ENCODE results near the gene CLEC18B.
"Not testable (repeated sequence)": the region's sequence is repeated elsewhere in the genome, so short reads cannot be mapped to it uniquely, and the experiment has no call there.

CLEC18B gene

DNA sequence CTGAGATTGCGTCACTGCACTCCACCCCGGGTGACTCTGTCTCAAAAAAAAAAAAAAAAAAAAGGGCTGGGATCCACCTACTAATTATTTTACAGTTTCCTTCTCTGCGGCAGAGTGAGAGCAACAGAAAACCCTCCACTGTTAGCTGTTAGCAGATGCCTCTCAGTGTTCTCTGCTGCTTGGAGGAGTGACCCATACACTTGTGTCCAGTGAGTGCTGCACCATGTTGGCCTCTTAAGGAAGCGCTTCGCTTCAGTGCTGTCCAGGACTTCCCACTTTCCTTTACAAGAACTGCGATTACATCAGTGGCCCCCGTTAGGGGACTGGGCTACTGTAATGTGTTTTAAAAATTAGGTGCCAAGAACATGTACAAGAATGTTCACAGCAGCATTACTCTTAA is 18.4 kb upstream of the CLEC18B start:
- H3K27ac ChIP-seq = no peak overlapping the region
- H3K9me3 ChIP-seq = no peaks in the 10 kb centered on the region
- no peak for DNase-seq
- intact Hi-C loops (cut with DNase I; ENCODE audit: low total_unique reads) = loop anchor here (10.0 kb wide), 1 partner anchor 125 kb away; no protein-coding TSS in a partner anchor
- peaks cover 0 to 8% (median 7%) of the 10 kb centered on the region in 3 donors for H3K36me3 ChIP-seq
- no peaks in the 10 kb centered on the region for H3K27me3 ChIP-seq
- H3K4me3 ChIP-seq = no peak overlapping the region
- TF ChIP-seq, protein P1, sequence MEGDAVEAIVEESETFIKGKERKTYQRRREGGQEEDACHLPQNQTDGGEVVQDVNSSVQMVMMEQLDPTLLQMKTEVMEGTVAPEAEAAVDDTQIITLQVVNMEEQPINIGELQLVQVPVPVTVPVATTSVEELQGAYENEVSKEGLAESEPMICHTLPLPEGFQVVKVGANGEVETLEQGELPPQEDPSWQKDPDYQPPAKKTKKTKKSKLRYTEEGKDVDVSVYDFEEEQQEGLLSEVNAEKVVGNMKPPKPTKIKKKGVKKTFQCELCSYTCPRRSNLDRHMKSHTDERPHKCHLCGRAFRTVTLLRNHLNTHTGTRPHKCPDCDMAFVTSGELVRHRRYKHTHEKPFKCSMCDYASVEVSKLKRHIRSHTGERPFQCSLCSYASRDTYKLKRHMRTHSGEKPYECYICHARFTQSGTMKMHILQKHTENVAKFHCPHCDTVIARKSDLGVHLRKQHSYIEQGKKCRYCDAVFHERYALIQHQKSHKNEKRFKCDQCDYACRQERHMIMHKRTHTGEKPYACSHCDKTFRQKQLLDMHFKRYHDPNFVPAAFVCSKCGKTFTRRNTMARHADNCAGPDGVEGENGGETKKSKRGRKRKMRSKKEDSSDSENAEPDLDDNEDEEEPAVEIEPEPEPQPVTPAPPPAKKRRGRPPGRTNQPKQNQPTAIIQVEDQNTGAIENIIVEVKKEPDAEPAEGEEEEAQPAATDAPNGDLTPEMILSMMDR (IDR thresholded peaks at IDR 0.05) = no peak
- no peaks in the 10 kb centered on the region for H3K4me1 ChIP-seq

DNA sequence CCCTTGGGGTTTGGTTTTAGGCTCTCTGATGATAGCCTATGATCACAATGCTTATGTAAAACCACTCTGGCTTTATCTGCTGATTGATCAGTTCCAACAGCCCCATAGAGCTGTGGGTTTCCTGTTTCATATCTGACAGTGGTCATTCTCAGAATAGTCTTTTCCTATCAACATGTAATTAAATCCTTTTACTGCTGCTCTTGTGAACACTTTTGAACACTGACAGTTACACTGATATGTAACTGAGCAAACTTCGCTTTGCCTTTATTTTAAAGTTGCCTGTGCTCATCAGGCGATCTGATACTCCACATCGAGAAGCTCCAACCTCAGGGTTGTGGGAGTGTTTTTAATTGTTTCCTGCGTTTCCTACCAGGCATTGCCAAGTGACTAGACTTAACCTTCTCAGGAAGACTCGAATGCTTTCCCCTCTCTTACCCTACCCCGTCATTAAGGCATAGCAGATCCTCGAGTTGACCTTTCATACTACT is 17.3 kb upstream of the CLEC18B start:
- TF ChIP-seq, protein P1 (IDR thresholded peaks at IDR 0.05) = no peak
- Histone ChIP-seq H3K27me3 (no peaks in the 10 kb centered on the region), H3K27ac (no peak overlapping the region), H3K36me3 (peaks cover 0 to 8% (median 7%) of the 10 kb centered on the region in 3 donors), H3K9me3 (no peaks in the 10 kb centered on the region), H3K4me1 (no peaks in the 10 kb centered on the region), H3K4me3 (no peak overlapping the region)
- no peak for DNase-seq
- intact Hi-C loops (cut with DNase I; ENCODE audit: low total_unique reads) = loop anchor here (10.0 kb wide), 1 partner anchor 124 kb away; no protein-coding TSS in a partner anchor

DNA sequence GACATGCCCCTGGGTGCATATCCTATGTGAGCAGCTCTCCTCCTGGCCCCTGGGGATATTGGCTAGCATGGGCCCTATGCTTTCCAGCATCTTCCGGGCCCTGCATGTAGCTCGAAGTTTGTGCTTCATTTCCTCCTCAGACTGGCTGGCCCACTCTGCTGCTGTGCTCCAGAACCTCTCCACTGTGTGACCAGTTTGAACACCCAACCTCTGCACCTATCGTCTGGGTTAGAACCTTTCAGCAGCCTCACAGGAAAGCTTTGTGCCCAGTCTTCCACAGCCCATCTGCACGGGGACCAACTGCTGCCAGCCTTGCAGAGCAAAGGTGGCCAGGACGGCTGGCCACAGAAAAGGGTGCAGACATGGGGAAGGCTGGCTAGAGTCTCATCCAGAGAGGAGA is 10.2 kb upstream of the CLEC18B start:
- Histone ChIP-seq H3K4me3 (no peak overlapping the region), H3K36me3 (no peaks in the 10 kb centered on the region), H3K27me3 (no peaks in the 10 kb centered on the region), H3K27ac (no peak overlapping the region), H3K9me3 (no peaks in the 10 kb centered on the region), H3K4me1 (no peaks in the 10 kb centered on the region)
- no peak for DNase-seq
- TF ChIP-seq, protein P1 (IDR thresholded peaks at IDR 0.05) = no peak
- intact Hi-C loops (cut with DNase I; ENCODE audit: low total_unique reads) = loop anchor here (10.0 kb wide), 1 partner anchor 117 kb away; no protein-coding TSS in a partner anchor

DNA sequence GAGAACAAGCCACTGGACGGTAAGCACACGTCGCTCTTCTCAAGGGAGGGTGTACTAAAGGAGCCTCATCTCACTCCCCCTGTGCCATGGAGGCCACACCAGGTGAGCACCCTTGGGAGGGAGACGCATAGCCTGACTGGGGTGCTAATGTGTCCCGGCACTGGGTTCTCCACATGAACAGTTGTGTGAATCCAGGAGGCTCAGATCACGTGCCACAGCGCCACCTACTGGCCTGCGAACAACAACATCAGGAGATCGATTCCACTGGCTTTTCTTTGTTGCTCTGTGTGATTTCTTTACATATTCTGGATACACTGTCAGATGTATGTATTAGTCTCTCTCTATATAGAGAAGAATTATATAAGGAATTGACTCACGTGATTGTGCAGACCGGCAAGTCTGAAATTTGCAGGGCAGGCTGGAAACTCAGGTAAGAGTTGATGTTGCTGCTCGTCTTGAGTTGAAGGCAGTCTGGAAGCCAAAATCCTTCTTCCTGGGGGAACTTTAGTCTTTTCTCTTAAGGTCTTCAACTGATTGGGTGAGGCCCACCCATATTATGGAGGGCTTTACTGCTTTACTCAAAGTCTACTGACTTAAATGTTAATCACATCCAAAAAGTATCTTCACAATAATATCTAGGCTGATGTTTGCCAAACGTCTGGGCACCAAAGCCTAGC is 8.9 kb upstream of the CLEC18B start:
- H3K27me3 ChIP-seq, H3K4me3 ChIP-seq, H3K27ac ChIP-seq, H3K4me1 ChIP-seq, H3K36me3 ChIP-seq, H3K9me3 ChIP-seq: not testable (repeated sequence)
- TF ChIP-seq, protein P1 (IDR thresholded peaks at IDR 0.05) = peak; percentile 67 to 83
- peak; percentile 62 to 75 for DNase-seq
- intact Hi-C loops (cut with DNase I; ENCODE audit: low total_unique reads) = loop anchor here (10.0 kb wide), 1 partner anchor 115 kb away; no protein-coding TSS in a partner anchor

DNA sequence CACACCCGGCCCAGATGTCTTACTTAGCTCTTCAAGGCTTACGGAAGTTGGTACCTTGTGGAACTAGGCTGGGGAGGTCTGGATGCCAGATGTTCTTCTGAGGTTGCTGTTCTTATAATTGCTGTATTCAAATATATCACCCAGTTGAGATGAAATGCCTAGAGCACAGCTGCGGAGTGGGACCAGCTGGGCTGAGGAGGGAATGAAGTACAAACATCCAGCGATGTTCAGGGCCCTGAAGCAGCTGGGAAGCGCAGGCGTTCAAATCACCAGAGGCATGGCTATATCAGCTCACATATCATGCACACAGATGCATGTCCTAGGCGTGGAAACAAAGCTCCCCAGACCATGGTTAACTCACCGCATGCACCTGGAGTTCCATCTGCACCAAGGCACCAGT is 7.2 kb upstream of the CLEC18B start:
- H3K4me3 ChIP-seq; H3K36me3 ChIP-seq; H3K9me3 ChIP-seq; H3K27ac ChIP-seq; DNase-seq; H3K27me3 ChIP-seq; intact Hi-C loops (cut with DNase I; ENCODE audit: low total_unique reads); H3K4me1 ChIP-seq: not testable (repeated sequence)

DNA sequence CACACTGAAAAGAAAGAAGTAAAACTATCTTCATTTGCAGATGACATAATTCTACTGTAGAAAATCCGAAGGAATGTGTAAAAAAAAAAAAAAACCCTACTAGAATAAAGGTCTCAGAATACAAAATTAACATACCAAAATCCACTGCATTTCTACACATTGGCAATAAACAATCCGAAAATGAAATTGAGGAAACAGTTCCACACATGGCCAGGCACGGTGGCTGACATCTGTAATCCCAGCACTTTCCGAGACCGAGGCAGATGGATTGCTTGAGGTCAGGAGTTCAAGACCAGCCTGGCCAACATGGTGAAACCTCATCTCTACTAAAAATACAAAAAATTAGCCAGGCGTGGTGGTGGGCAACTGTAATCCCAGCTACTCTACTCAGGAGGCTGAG is 4.5 kb upstream of the CLEC18B start:
- H3K4me1 ChIP-seq; H3K9me3 ChIP-seq; H3K4me3 ChIP-seq; intact Hi-C loops (cut with DNase I; ENCODE audit: low total_unique reads); H3K27me3 ChIP-seq; DNase-seq; H3K27ac ChIP-seq; H3K36me3 ChIP-seq: not testable (repeated sequence)

DNA sequence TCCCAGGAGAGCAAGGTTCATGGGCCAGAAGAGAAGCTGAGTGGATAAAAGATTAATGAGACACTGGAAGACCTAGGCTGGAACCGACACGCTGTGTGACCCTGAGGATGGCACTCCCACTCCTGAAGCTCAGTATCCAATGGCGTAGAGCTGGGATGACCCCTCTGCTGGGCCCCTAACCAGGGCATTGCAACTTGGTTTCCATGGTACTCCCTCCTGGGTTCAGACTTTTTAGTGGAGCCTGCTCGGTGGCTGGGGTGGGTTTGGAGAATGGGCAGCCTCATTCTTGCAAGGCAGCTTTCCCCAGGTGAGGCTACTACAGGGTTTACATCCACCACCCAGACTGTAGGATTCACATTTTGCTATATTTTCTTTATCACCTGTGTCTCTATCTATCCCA is 2.4 kb upstream of the CLEC18B start:
- H3K9me3 ChIP-seq; H3K4me1 ChIP-seq; H3K27me3 ChIP-seq; H3K4me3 ChIP-seq; H3K36me3 ChIP-seq; DNase-seq; H3K27ac ChIP-seq; intact Hi-C loops (cut with DNase I; ENCODE audit: low total_unique reads): not testable (repeated sequence)

DNA sequence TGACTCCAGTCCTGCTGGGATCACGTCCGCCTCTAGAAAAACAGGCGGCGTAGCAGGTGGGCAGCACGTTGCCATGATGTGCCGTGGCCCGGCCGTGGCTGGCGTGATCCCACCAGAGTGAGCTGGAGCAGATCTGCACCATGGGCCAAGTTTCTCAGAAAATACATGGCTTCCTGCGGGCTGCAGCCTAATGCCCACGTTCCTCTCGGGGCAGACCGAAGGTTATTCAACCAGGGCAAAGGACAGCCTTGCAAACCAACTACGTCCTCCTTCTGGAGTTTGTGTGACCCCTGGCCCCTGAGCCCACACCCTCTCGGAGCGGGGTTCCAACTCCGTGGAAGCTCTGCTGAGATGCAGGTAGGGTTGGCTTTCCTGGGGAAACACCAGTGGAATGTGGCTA is 808 bp upstream of the CLEC18B start:
- H3K4me3 ChIP-seq; DNase-seq; H3K27ac ChIP-seq; H3K4me1 ChIP-seq; intact Hi-C loops (cut with DNase I; ENCODE audit: low total_unique reads); H3K27me3 ChIP-seq; H3K36me3 ChIP-seq; H3K9me3 ChIP-seq: not testable (repeated sequence)

DNA sequence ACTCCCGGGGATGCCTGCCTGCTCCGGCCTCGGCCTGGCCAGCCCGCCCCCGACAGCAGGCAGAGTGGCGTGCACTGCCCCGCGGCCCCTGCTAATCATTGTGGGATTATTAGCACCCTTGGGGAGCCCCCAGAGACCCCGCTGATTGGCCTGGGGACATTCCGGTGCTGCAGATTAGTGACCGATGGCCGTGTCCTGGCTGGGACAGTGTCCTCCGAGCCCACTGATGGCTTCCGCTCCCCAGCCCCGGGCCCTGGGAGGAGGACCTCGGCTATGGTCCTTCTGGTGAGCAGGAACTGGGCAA is 156 bp upstream of the CLEC18B start:
- intact Hi-C loops (cut with DNase I; ENCODE audit: low total_unique reads); H3K27me3 ChIP-seq; H3K9me3 ChIP-seq; DNase-seq; H3K4me3 ChIP-seq; H3K4me1 ChIP-seq; H3K27ac ChIP-seq; H3K36me3 ChIP-seq: not testable (repeated sequence)

DNA sequence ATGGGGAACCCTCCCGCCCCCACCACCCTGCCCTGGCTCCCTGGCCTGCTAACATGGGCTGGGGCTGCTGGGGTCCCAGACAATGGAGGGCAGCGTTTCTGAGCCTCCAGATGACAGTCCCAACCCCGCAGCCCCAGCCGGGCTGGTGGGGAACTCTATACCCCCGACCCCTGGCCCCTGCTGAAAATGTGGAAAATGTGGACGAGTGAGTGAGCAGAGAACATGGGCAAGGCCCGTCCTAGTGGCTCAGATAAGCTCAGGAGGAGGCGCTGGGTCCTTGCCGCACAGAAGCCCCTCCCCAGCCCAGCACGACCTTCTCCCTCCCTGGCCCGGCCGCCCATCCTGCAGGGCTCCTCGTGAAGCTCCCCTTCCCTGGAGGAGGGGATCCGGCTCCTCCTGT is 1.5 kb downstream of the CLEC18B start:
- H3K9me3 ChIP-seq; H3K27ac ChIP-seq; intact Hi-C loops (cut with DNase I; ENCODE audit: low total_unique reads); H3K36me3 ChIP-seq; H3K27me3 ChIP-seq; H3K4me3 ChIP-seq; DNase-seq; H3K4me1 ChIP-seq: not testable (repeated sequence)
